ENCODE data around the gene PCDHGB6. TPM values are rescaled to one million over a fixed set of nuclear protein-coding genes. Genes with fewer than 3 reads are reported as not detected.
"Not testable (repeated sequence)": the region's sequence is repeated elsewhere in the genome, so short reads cannot be mapped to it uniquely, and the experiment has no call there.

The PCDHGB6 gene
- total RNA-seq, result 1.4 and 3.4 TPM in 2 replicates

GRCh38 chr5:141407790-141408505 lies at the start of gene PCDHGB6:
Gene PCDHGB6, plus strand, starts transcription at chr5:141408021. Its CDS starts 182 bp downstream, at chr5:141408203.
- not testable (repeated sequence) for DNase-seq (ENCODE audit: low read depth)
- H3K4me3 ChIP-seq (ENCODE audit: low read depth, low read length), result peak within 1 kb of the TSS; percentile 30
- peak; percentile 56 for TF ChIP-seq CTCF (conservative IDR thresholded peaks at IDR 0.05; ENCODE audit: low read depth, low read length)

GRCh38 chr5:141359790-141360426 lies 47.9 kb upstream of the PCDHGB6 start, which contains the start of gene PCDHGB2:
Gene PCDHGB2, plus strand, starts transcription at chr5:141359994. Its CDS starts 142 bp downstream, at chr5:141360136.
- peak; percentile 55 for TF ChIP-seq CTCF (conservative IDR thresholded peaks at IDR 0.05; ENCODE audit: low read depth, low read length)
- no peak for DNase-seq (ENCODE audit: low read depth)
- peak within 1 kb of the TSS; percentile 47 for H3K4me3 ChIP-seq (ENCODE audit: low read depth, low read length)

GRCh38 chr5:141360685-141361084 lies 47.1 kb upstream of the PCDHGB6 start:
- TF ChIP-seq CTCF (conservative IDR thresholded peaks at IDR 0.05; ENCODE audit: low read depth, low read length), result no peak
- no peak overlapping the region for H3K4me3 ChIP-seq (ENCODE audit: low read depth, low read length)
- no peak for DNase-seq (ENCODE audit: low read depth)

- DNase-seq (ENCODE audit: low read depth), result no peak
- no peak for TF ChIP-seq CTCF (conservative IDR thresholded peaks at IDR 0.05; ENCODE audit: low read depth, low read length)
- H3K4me3 ChIP-seq (ENCODE audit: low read depth, low read length), result no peak overlapping the region
Measured at GRCh38 chr5:141362719-141363118, 45.1 kb upstream of the PCDHGB6 start.

- peak; percentile 17 for TF ChIP-seq CTCF (conservative IDR thresholded peaks at IDR 0.05; ENCODE audit: low read depth, low read length)
- peak within 1 kb of the TSS; percentile 4 for H3K4me3 ChIP-seq (ENCODE audit: low read depth, low read length)
- DNase-seq (ENCODE audit: low read depth), result no peak
Measured at GRCh38 chr5:141363952-141364660, 43.7 kb upstream of the PCDHGB6 start, which contains the start of gene PCDHGA5. Gene PCDHGA5, plus strand, starts transcription at chr5:141364162. Its CDS starts 169 bp downstream, at chr5:141364331.

- no peak for DNase-seq (ENCODE audit: low read depth)
- no peak overlapping the region for H3K4me3 ChIP-seq (ENCODE audit: low read depth, low read length)
- TF ChIP-seq CTCF (conservative IDR thresholded peaks at IDR 0.05; ENCODE audit: low read depth, low read length), result no peak
Measured at GRCh38 chr5:141366016-141366896, 41.6 kb upstream of the PCDHGB6 start.
